Measurements from ENCODE around the gene IFI6.
"Not testable (repeated sequence)": the region's sequence is repeated elsewhere in the genome, so short reads cannot be mapped to it uniquely, and the experiment has no call there.

The IFI6 gene

DNA sequence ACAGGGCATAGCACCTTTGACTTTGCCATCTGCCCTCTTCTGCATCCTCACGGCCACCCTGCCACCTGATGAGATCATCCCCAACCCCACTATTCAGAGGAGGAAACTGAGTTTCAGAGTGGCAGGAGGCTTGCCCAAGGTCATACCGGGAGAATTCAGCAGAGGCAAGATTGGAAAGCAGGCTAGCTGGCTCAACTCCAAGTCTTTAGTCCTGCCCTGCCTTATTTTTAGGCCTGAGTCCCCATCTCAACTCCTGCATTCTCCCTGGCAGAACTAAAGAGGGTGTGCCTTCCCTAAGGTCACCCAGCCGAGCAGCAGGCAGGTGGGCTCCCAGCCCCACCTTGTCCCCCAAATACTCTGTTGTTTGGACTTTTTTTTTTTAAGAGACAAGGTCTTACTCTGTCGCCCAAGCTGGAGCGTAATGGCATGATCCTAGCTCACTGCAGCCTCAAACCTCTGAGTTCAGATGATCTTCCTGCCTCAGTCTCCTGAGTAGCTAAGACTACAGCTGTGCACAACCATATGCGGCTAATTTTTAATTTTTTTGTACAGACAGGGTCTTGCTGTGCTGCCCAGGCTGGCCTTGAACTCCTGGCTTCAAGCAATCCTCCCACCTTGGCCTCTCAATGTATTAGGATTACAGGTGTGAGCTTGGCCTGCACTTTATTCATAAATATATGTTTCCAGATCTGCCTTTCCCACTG is 23.2 kb downstream of the IFI6 start:
- DNase-seq, result no peak

DNA sequence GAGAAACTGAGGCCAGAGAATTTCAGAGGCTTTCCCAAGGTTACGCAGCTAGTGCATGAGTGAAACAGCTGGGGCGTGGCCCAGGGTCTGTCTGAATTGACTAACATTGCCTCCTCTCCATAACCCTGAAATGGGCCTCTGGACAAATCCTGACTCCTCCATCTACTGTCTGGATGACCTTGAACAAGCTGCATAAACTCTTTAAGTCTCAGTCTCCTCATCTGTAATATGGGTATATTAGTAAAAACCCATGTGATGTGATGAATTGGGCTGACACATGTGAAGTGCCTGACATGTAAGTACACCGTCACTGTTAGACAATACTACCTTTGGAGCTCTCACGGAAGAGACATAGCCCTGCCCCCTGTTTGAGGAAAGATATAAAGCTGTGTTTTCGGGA is 24.7 kb downstream of the IFI6 start:
- no peak for DNase-seq

DNA sequence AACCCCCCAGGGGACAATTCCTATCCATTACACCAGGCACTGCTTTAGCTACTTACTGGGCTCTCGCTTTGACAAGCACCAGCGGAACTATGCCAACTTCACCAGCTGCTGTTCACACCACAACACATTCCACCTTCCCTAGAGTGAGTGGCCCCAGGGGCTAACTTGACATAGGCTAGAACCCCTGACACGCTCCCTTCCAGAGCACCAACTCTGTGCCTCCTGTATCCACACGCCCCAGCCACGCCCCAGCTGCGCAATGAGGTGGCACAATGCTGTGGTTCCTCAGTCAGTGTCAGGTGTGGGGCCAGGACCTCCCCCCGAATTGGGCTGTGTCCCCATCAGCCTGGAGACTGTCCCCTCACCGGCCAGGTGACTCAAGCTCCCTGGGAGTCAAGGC is 25.3 kb downstream of the IFI6 start:
- no peak for DNase-seq

DNA sequence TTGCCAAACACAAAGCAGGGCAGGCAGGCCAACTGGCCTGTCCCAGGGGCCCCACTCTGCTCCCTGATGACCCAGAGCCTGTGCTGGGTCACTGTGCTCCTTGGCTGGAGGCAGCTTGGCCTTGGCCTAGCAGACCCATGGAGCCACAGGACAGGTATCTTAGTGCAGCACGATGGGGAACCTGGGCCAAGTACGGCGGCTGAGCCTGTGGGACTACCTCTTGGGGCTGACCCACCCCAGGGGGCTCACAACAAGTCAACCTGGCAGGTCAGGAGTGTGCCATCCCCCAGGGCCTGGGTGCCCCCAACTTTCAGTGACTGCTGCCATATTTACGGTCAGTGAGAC is 26.9 kb downstream of the IFI6 start:
- no peak for DNase-seq

DNA sequence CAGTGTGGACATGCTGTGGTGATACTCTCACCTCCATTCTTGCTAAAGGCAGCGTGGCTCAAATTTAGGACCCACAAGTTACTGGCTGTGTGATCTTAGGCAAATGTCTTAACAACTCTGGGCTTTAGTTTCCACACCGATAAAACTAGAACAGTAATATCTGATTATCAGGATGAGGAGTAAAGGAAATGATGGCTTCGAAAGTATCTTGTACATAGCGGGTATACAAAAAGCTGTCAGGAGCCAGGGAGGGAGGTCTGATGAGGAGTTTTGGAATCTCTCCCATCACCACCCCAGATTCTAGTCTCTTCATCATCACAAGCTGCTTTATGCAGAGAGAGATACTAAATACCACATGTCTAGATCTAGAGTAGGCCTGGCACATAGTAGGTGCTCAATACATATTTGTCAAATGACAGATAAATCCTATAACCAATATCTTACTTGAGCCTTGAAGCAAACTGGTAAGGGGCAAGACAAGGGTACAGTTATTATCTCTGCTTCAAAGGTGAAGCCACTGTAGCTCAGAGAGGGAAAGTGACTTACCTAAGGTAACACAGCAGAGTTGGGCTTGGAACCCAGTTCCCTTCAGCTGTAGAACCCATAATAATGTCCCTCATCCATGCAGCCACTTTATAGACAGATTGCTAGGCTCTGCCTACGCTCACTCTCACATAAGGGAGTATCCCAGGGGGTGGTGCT is 27.5 kb downstream of the IFI6 start:
- no peak for DNase-seq

DNA sequence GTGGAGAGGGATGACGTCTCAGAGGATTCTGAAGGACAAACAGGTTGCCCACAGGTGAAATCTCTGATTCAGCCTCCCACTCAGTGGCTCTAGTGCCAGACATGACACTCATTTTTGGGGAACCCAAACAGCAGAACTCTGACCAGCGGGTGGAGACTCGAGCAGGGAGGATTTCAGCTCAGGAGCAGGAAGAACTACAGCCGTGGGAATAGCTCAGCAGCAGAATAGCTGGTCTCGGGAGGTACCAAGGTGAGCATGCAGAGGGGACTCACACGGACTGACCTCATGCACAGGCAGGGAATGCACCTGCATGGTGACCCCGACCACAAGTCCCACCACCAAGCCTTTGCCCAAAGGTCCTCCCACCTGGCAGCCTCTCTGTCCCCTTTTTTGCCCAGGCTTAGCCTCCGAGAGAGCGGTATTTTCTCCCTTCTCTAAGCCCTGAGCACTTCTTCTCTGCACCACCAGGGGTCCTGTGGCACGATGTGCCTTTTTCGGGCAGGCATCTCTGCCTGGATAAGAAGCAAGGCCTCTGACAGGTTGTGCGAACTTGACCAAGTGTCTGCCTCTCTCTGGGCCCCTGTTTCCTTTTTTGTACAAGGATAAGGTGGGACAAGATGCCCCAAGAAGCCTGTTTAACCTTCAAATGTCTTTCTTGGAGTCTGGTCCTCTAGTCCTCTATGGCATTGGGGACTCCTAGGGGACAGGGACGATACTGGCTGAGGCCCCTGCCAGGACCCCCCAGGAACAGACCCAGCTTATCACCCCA is 28.2 kb downstream of the IFI6 start:
- peak; percentile 86 for DNase-seq

DNA sequence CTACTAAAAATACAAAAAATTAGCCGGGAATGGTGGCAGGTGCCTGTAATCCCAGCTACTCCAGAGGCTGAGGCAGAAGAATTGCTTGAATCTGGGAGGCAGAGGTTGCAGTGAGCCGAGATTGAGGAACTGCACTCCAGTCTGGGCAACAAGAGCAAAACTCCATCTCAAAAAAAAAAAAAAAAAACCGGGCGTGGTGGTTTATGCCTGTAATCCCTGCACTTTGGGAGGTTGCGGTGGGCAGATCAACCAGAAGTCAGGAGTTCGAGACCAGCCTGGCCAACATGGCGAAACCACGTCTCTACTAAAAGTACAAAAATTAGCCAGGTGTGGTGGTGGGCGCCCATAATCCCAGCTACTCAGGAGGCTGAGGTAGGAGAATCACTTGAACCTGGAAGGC is 31.5 kb downstream of the IFI6 start:
- DNase-seq, result not testable (repeated sequence)

DNA sequence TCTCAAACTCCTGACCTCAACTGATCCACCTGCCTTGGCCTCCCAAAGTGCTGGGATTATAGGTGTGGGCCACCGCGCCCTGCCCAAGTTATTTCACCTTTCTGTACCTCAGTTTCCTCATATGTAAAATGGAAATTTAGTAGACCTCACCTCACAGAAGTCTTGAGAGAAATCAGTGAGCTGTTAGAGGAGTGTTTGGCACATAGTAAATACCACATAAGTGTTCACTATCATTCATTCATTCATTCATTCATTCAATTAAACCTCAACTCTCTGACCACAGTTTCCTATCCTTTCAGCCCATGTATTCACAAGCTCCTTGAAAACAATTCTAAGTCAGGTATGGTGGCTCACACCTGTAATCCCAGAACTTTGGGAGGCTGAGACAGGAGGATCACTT is 33.2 kb downstream of the IFI6 start:
- DNase-seq, result no peak

DNA sequence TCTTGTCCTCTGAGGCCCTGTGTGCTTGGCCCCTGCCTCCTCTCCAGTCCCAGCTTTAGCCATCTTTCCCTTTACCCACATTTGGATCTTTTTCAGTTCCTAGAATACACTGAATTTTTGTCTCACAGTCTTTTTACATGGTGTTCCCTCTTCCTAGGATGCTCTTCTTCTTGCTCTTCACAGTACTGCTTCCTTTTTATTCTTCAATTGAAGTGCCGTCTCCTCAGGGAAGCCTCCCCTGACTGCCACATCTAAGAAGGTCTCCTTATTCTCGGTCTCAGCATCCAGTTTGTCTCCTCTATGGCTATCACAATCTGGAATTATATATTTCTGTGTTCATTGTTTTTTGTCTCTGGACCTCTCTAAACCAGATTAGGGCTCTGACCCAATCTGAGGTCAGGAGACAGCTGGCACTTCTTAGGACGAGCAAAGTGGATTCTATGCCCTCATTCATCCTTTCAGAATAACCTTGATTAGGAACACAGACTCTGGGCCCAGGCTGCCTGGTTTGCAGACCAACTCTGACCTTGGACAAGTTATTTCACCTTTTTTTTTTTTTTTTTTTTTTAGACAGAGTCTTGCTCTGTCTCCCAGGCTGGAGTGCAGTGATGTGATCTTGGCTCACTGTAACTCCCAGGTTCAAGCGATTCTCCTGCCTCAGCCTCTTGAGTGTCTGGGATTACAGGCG is 33.8 kb downstream of the IFI6 start:
- DNase-seq, result no peak

DNA sequence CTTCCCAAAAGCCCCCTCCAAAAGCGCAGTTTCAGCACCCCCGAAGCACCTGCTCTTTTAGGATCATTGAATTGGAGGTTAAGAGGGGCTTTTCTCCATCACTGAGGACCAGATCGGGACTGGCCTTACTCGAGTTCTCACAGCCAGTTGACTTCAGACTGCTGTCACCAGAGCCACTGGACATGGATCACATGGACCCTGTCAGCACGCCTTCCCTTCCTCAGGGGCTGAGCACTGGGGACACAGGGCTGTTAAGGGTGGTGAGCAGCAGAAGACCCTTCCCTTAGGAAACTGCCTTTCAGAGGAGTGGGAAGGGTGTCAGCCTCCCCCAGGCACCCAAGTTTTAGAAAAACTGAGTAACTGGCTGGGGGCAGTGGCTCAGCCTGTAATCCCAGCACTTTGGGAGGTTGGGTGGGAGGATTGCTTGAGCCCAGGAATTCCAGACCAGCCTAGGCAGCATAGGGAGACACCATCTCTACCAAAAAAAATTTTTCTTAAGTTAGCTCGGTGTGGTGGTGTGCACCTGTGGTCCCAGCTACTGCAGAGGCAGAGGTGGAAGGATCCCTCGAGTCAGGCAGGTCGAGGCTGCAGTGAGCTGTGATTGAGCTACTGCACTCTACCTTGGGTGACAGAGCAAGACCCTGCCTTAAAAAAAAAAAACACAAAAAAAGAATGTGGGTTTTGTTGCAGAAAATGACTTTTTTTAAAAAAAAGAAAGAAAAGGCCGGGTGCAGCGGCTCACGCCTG is 36.4 kb downstream of the IFI6 start:
- no peak for DNase-seq

DNA sequence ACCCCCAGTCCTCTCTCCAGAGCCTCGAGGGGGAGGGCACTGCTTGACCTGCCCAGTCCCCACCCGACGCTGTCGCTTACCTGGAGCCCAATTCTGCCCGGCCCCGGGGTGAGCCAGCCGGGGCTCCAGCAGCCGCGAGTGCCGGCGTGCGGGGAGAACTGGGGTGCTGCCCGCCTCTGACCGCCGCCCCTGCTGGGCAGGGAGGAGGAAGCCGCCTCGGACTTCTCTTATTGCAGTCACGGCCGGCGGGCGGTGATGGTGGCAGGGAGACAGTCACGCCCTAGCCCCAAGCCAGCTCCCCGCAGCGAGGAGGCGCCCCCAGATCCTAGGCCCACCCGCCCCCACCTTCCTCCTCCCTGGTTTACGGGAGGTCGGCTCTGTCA is 37.0 kb downstream of the IFI6 start, which contains the start of gene FGR:
Gene FGR (minus strand): TSS at position 201 of the 383 bp plus-strand sequence. CDS start 11,269 bp downstream, outside the sequence.
- DNase-seq, result no peak

DNA sequence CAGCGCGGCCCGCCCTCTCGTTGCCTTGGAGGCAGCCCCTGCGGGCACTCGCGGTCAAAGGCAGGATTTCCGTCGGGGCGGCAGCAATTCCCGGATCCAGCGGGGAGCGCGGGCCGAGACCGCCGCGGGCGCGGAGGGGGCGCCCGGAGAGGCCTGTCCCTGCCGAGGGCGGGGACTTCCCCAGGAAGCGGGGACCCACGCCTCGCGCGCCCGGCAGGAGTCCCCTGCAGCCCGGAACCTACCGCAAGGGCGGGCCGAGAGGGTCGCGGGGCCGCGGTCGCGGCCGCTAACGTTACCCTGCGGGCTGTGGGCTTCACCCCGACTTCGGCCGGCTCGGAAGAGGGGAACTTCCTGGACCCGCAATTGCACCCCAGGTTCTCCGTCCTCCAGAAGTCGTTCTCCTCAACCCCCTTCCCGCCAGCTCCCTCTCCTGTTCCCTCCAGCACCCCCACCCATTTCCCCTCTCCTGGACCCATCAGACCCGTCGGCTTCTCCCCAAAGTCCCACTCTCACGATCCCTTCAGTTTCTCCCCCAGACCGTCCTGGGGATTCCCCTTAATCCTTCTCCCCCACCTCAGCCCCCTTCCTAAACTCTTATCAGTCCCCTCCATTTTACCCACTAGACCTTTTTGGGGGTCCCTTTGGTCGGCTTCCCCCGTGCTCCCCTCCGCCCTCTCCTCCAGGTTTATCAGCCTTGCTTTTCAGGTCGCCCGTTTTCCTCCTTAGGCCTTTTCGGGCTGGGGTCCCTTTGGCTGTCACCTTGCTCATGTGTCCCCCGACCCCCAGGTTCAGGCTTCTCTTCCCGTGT is 37.6 kb downstream of the IFI6 start:
- DNase-seq, result no peak

DNA sequence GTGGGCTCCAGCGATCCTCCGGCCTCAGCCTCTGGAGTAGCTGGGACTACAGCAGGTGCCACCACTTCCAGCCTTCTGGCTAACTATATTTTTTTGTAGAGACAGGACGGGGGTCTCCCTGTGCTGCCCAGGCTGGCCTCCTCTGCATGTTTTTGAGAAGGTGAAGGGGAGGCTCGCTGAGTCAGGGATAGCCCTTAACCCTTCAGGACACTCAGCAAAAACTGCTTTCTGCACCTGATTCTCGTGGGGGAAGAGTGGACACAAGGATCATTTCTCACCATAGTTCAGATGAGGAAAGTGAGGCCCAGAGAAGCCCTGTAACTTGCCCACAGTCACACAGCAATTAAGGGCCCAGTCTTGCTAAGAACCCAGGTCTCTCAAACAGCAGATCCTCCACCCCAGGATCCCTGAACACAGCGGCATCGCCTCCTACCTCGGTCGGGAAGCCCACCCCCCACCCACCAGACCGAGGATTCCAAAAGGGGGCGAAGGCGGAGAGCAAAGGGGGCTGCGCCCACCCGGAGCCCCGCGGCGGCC is 38.3 kb downstream of the IFI6 start:
- no peak for DNase-seq

DNA sequence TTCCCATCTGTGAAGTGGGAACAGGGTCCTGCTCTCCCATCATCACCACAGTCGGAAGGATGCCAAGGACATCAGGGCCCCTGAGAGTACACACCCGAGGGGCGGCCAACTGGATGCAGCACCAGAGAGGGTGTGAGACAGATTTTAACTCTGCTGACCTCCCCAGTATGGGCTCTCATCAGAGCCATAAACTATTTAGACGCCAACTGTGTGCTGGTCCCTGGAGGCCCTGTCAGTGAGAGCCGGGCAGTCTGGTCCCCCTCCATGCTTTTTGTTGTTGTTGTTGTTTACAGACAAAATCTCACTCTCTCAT is 38.7 kb downstream of the IFI6 start:
- no peak for DNase-seq

DNA sequence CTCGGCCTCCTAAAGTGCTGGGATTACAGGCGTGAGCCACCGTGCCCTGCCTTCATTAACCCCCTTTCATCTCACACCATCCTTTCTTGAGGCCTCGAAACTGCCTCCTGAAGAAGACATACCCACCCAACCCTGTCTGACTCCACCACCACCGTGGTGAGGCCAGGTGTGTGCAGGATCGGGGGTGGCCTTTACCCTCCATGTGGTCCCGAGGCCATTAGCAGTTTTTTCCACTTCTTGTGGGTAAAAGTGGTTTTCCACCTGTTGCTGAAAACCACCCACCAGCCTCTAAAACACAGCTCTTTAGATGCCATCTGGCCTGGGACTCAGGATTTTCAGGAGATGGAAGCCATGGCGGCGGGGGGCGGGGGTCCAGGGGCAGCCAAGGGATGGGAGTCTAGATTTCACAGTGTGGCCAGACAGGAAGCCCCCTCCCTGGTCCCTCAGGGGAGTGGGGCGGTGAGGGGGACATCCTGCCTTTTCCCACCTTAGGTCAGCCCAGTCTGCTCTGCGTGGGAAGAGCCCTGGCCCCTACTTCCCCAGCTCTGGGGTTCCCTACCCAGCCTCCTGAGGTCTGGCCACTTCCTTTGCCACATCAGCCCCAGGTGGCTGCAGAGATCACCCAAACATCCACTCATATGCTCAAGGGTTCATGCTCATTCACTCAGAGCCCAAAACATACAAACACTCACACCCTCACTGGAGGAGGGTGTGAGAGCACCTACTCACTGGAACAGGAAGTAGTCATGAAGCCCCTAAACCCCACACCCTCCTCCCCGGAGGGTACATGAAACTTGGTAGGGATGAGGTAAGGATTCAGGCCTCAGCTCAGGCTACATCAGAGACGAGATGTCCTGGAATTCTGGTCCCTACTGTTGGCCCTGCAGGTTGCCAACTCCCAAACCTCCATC is 39.4 kb downstream of the IFI6 start:
- peak; percentile 70 for DNase-seq

DNA sequence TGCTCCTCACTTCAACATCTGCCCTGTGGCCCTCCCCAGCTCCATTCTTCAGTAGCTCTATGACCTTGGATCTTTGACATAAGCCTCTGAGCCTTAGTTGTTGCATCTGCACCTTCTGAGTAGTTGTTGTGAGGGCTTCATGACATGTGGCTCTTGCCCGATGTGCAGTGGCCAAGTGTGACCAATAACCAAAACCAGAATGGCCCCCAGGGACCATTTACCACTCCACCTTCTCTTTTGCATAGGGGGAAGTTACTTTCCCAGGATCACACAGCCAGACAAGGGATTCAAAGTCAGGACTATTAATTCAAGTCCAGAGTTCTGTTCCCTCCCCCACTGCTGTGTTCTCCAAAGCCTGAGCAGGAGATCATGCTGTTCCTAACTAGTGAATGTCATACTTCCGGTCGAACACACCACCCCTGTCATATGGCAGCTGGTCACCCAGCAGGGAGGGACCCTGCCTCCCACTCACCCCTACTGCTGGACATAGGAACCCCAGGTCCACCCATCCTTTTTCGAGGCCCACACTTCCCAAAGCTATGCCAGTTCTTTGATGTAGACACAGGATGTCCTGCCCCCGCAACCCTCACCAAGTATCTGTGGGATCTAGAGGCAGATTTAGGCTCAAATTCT is 41.0 kb downstream of the IFI6 start:
- DNase-seq, result no peak

DNA sequence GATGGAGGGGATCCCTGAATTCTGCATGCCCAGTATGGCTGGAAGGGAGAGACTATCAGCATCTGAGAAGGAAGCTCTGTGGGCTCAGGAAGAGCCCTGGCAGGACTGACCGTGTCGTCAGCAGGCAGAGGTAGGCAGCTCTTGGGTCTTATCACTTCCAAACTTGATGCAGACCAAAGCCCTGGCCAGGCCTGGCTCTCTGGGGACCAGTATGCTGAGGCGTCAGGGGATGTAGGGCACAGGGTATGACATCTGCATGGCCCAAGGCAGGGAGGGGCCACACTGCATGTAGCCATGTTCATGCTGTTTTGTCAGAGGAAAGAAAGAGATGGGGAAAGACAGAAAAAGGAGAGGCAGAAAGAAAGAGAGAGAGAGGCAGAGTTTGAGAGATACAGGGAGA is 43.3 kb downstream of the IFI6 start:
- DNase-seq, result no peak

DNA sequence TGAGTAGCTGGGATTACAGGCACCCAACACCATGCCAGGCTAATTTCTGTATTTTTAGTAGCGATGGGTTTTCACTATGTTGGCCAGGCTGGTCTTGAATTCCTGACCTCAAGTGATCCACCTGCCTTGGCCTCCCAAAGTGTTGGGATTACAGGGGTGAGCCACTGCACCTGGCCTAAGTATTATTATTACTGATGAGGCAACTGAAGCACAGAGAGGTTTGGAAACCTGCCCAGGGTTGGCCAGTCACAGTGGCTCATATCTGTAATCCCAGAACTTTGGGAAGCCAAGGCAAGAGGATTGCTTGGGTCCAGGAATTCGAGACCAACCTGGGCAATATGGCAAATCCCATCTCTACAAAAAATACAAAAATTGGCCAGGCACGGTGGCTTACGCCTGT is 44.3 kb downstream of the IFI6 start:
- DNase-seq, result not testable (repeated sequence)

DNA sequence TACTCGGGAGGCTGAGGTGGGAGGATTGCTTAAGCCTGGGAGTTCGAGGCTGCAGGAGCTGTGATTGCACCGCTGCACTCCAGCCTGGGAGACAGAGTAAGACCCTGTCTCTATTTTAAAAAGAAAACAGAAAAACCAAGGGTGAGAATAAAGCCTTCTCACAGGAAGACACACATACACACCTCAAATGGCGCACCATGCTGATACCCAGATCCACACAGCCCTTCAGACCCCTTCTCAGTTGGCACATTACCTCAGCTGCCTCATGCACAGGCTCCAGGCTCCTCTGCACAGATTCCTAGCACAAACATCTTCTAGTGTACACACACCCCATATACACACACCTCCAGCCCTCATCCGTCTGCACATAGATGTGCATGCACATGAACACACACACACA is 44.9 kb downstream of the IFI6 start:
- no peak for DNase-seq
